ENCODE measurements around the gene HLA-F.

GRCh38 chr6:29745386-29745785 is 22.2 kb downstream of the HLA-F start:
- no peak for TF ChIP-seq POLR2A (IDR thresholded peaks at IDR 0.05; ENCODE audit: low read length)
- no peak for TF ChIP-seq GATA1 (IDR thresholded peaks at IDR 0.05; ENCODE audit: low read depth, low read length)

Data from erythroblast (primary cell).